ENCODE results near the gene THNSL1.

DNA sequence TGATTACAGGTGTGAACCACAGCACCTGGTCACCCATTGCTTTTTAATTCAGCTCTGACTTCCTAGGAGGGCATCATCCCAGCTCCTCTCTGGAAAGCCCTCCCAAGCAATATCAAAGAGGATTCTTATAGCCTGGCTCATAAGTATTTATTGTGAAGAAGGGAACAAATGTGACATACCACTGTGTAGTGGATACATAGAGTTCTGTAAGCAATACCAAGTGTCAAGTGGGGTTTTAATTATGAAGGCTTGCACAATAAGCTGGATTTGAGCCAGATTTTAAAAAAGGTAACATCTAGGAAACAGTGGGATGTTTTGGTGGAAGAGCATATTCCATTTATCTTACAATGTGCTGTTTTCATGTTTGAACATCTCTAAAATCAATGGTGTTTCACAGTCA is 45.0 kb upstream of the THNSL1 start:
- TF ChIP-seq EP300 (IDR thresholded peaks at IDR 0.05; ENCODE audit: borderline replicate concordance) = no peak
- TF ChIP-seq YY1 (IDR thresholded peaks at IDR 0.05; ENCODE audit: low read depth) = no peak
- TF ChIP-seq, protein P1, sequence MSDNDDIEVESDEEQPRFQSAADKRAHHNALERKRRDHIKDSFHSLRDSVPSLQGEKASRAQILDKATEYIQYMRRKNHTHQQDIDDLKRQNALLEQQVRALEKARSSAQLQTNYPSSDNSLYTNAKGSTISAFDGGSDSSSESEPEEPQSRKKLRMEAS (IDR thresholded peaks at IDR 0.05) = no peak
